Activated effector memory CD4-positive, alpha-beta T cell treated with anti-CD3 and anti-CD28 coated beads, Interleukin-2, amount 50 U/mL, for 16 hours (primary cell): ENCODE data around the gene TMCC1.
A peak's percentile ranks its signal among the peaks of the same experiment; 100 is the strongest.
"Not testable (repeated sequence)": the region's sequence is repeated elsewhere in the genome, so short reads cannot be mapped to it uniquely, and the experiment has no call there.

Experiments
- DNase-seq: peaks from one replicate; pipeline ENCODE4 v3.0.0-alpha.2; 2020

TMCC1 gene

DNA sequence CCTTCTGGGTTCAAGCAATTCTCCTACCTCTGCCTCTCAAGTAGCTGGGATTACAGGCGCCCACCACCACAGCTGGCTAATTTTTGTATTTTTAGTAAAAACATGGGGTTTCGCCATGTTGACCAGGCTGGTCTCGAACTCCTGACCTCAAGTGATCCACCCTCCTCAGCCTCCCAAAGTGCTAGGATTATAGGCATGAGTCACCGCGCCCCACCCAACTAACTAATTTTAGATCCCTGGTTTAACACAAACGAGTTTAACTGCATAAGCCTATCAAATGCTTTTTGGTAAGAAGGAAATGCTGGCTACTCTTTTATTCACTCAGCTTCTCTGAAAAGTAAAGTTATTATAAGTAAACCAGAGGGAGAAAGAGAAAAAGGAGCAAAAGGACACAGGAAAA is 61.6 kb downstream of the TMCC1 start:
- not testable (repeated sequence) for DNase-seq

DNA sequence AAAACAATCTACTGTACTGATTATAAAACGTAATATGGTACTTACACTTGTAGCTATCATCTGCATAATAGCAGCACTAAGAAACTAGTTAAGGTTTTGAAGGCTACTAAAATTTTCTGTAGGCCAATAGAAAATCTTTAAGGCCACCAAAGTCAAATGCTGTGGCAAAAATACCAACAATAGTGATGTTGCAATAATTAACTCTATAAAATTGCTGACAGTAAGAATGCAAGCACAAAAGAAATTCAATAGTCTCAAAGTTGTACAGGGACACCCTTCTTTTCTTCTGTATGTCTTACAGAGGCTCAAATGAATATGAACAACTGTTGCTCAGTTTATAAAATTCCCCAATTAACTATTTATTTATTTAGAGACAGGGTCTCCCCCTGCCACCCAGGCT is 62.0 kb downstream of the TMCC1 start:
- DNase-seq: no peak

DNA sequence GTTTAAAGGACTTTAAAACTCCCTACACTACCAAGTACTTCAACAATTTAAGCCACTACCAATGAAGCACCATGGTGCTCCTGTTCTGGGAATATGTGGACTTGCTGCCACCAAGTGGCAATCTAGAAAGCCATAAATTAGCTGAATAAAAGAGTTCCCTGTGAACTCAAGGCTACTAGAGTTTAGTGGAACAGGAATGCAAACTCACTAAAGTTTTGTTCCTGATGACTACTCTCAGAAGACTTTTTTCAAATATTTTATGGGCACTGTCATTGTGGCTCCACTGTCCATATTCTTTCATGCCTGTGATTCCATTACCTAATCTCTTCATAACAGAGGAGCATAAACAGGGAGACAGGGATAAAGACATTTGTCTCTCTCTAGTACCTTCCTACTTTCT is 63.9 kb downstream of the TMCC1 start:
- no peak for DNase-seq

DNA sequence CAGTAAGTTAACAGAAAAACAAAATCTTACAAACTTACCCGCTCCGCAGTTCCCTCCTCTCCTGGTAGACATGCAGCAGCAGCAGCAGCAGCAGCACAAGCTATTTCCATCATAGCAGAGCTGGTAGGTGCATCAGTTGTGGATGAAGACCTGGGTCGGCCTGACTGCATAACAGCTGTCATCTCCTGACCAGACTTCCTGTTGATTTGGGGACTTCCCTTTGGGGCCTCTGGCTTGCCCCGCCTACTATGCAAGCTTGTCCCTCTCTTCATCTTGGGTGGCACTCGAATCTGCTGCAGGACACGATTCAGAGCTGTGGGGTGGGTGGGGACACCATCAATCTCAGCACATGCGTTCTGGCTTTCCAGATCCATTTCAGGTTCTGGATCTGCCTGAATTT is 65.7 kb downstream of the TMCC1 start:
- peak; percentile 69 for DNase-seq

DNA sequence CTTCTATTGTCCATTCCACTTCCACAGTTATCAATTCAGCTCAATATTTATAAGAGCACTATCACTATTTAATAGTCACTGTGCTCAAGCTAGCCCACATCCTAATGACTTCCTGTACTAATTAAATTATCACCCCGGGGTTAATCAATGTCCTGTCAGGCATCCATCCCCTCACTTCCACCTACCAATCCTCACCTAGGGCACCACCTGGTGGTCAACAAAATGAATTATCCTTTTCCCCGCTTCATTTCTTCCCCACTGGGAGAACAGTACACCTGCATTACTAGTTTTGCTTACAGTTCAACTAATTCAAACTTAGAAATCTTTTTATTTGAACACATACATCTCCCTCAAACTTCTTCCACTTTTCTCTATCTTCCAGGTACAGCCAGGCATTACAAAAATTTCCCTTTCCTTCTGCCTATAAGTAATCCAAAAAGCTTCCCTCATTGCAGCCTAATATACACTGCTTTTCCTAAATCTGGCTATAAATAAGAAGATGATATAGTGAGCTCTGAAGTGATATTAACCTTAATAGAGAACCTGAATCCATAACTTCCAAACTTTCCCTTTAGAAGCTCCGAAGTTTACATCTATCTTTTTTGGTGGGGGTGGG is 68.5 kb downstream of the TMCC1 start:
- DNase-seq: peak; percentile 67

DNA sequence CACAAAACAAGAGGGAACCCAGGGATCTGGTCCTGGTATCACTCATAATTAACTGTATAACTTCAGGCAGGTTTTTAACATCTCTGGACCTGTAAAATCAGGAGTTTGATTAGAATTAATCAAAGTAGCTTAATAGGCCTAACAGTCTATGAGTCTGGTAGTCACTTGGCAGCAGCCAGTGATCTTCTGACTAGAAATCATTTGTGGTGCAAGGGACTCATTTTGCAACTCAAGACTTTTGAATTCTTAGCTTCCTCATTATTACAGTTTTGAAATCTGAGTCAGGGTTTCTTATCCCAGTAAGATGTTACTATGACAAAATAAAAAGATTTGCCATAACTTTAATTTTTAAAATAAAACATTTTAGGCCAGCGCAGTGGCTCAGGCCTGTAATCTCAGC is 70.8 kb downstream of the TMCC1 start:
- no peak for DNase-seq

DNA sequence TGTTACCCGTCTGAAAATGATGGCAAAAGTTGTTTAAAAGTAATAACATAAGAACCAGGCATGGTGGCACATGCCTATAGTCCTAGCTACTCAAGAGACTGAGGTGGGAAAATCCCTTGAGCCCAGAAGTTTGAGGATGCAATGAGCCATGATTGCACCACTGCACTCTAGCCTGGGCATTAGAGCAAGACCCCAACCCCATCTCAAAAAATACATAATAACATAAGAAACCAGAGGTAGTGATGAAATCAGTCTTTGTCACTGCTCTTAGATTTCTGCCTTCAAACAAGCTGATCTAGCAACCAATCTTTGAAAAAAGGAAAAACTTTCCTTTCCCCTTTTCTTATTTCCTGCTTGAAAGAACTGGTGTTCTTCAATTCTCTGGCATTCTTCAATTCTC is 71.3 kb downstream of the TMCC1 start:
- DNase-seq: no peak

DNA sequence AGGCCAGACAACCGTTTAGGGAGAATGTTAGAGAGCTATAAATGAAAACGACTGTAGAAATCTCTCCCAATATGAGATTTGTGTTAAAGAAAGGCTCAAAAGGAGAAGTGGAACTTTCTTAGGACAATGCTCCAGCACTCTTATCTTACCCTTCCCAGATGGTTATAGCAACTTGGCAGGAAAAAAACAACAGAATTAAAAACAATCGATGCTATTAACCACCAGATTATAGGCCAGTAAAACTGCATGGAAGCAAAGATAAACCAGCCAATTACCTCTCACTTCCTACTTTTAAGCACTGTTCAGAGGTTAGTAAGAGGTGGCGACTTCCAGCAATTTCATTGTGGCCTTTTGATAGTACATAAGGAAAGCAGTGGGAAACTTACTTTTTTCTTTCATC is 72.9 kb downstream of the TMCC1 start:
- no peak for DNase-seq

DNA sequence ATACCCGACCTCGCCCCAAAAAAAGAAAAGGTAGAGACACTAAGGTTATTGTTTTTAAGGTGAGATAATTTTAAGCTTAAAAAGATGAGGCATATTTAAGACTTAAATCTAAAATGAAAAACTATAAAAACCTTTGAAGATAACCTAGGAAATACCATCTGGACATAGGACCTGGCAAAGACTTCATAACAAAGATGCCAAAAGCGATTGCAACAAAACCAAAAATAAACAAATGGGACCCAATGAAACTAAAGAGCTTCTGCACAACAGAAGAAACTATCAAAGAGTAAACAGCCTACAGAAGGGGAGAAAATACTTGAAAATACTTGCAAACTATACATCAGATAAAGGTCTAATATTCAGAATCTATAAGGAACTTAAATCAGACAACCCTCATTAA is 80.9 kb downstream of the TMCC1 start:
- DNase-seq: no peak

DNA sequence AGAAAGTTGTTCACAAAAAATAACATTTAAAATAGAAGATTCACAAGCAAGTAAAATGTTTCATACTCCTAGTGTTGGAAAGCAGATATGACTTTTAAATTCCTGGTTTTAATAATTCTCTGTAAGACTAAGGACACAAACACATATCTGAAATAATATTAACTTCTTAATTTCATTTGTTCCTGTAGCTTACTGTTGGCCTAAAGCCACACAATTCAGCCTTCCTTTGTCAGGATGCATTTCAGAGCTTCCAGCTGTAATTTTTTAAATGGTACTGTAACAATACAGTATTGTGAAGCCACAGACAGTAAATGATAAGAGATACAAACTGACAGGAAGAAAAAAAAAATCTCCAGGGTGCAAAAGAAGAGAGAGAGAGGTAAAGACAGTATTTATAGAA is 84.2 kb downstream of the TMCC1 start:
- DNase-seq: no peak

DNA sequence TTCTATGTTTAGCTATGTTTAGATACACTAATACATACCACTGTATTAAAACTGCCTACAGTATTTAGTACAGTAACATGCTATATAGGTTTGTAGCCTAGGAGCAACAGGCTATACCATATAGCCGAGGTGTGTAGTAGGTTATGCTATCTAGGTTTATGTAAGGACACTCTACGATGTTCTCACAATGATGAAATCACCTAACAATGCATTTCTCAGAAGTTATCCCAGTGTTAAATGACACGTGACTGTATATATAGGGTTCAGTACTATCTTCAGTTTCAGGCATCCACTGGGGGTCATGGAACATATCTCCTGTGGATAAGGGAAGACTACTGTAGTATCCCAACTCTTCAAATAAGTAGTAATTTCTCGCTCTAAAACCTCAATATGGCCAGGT is 97.4 kb downstream of the TMCC1 start:
- DNase-seq: no peak

DNA sequence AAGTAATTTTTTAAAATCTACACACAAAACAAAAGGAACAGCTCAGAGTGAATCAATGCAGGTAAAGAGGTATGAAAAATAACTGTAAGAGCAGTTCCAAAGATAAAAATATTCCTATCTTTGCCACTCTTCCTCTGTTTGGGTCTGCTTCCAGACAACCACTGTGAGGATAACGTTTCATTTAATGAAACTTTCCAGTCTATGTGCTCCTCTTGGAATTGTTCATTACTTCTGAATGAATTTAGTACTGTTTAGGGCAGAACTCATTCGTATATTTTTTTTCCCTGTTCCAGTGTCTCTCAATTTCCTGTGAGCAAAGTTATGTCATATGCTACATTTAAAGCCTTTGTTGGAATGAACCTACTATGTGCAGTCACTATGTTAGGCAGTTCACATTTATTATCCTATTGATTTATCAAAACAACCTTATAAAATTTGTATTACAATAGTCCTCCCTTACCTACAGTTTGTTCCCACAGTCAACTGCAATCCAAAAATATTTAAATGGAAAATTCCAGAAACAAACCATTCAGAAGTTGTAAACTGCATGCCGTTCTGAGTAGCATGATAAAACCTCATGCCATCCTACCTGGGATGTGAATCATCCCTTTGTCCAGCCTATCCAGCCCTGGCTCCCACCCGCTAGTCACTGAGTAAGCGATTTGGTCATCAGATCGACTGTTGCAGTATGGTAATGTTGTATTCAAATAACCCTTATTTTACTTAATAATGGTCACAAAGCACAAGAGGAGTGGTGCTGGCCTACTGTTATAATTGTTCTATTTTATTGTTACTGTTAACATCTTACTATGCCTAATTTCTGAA is 98.1 kb downstream of the TMCC1 start:
- no peak for DNase-seq

DNA sequence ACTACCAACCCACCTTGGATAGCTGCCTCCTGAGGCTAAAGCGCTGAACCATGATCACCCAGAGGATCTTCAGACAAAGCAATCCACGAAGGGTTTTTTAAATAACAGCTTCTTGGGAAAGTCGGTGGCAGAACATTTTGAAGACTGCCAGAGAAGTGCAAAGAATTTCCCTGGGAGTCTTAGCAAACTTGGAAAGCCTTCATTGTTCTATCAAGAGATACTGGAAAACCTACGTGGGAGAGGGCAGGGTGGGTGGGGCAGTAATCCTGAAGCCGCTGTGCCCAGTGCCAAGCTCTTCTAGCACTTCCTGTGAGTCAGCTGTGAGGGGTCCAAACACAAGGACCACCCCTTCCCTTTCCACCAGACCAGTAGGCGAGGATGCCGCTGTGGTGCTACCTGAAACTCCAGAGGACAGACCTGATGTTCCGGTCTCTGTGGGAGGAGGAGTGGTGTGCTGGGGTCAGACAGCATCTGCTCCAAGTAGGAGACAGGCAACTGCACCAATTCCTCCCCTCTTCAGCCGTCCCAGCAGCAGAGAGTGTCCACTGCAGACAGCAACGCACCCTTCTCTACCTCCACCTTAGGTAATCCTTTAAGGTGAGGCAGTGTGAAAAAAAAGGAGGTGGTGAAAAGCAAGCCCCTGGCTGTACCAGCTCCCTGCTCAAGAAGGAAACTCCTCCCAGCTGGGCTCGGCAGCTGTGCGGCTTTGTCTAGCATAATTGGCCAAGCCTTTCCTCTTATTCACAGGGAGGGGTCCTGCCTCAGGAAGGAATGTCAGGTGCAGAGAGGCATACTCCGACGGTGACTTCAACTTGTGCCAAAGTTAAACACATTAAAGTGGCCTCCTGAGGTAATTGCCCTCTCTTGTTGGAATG is 99.0 kb downstream of the TMCC1 start:
- DNase-seq: no peak

DNA sequence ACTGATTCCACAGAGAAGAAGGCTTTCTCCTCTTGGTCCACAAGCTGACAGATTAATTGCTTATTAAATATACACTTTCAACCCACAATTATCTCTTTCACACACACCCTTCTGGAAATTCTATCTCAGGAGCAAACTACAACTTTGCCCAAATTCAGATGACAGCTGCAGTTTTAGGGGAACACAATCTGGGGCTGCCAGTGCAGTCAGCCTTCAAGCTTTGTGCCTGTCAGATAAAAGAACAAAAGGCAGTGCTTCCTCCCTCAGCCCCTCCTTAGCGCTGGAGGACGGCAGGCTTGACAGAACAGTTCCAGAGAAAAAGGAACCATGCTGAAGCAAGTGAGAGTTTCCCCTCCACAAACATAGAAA is 99.6 kb downstream of the TMCC1 start:
- DNase-seq: no peak

DNA sequence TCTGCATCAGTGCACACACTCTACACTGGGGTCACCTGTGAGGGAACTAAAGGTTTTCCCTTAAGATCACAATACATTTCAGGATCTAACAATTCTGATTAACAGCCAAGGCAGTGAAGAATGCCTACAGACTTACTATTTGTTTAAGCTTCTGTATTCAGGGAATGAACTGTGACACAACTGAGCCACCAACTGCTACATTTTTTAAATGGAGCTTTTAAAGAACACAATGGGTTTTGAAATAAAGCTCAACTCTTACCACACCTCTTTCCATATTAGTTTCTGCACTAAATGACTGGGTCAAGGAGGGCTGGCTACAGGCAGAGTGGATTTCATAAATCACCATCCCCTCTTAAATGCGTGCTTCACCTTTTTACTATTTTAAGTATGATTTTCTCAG is 100.2 kb downstream of the TMCC1 start:
- no peak for DNase-seq

DNA sequence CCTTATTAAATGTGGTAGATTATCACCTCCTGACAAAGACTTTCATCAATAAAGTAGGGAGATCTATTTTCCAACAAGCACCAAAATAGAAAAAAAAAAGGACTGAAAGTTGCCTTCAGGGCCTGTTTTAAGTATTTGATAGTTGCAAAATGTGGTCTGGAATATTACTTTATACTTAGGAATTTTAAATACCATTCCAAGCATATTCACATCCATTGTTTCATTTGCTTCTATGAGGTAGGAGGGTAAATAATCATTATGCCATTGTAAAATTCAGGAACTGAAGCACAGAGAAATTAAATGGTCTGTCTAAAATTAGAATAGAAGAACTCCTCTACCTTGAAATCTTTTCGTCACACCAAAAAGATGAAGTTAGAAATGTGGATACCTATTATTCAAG is 110.0 kb downstream of the TMCC1 start:
- no peak for DNase-seq

DNA sequence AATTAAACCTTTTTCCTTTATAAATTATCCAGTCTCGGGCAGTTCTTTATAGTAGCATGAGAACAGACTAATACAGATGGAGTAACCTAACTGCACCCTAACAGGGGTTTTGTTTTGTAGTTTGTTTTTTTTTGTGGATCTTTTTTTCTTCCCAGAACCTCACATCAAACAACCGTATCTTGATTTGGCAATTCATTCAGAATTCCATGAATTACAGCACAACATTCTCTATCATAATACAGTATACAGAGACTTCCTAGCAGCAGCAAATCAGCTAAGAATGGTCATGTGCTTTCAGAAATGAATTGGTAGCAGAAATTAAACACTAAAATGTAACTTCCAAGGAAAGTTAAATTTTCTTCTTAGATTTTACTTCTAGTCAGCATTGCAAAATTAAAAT is 114.6 kb downstream of the TMCC1 start:
- no peak for DNase-seq

DNA sequence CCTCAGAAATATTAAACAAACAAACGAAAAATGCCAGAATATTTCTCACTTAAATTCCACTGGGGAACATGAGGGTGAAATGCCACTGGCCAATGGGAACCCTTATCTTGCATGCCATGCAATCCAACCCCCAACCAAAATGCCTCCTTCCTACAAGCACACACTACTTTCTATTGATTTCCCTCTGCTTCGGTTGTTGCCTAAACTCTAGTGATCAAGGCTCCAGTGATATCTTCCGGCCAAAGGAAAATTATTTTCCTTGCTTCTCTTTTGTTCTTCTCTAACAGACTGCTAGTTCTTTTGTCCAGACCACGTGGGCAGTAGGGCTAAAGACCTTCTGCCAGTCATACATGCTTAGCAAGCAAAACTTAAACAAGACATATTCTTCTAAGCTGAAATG is 115.7 kb downstream of the TMCC1 start:
- DNase-seq: no peak

DNA sequence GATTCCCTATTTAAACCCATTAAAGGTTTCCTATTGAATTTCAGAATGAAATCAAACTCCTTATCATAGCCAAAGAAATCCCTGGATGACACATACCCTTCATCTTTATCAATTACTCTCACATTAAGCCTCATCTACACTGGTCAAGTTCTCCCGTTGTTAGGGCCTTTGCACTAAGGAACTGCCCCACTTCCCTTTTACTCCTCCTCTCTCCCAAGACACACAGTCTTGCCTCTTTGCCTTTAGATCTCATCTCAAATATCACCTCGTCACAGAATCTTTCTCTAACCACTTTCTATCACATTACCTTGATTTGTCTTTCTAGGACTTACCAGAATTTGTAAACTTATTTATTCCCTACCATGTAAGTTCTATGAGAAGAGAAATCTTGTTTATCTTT is 117.6 kb downstream of the TMCC1 start:
- no peak for DNase-seq

DNA sequence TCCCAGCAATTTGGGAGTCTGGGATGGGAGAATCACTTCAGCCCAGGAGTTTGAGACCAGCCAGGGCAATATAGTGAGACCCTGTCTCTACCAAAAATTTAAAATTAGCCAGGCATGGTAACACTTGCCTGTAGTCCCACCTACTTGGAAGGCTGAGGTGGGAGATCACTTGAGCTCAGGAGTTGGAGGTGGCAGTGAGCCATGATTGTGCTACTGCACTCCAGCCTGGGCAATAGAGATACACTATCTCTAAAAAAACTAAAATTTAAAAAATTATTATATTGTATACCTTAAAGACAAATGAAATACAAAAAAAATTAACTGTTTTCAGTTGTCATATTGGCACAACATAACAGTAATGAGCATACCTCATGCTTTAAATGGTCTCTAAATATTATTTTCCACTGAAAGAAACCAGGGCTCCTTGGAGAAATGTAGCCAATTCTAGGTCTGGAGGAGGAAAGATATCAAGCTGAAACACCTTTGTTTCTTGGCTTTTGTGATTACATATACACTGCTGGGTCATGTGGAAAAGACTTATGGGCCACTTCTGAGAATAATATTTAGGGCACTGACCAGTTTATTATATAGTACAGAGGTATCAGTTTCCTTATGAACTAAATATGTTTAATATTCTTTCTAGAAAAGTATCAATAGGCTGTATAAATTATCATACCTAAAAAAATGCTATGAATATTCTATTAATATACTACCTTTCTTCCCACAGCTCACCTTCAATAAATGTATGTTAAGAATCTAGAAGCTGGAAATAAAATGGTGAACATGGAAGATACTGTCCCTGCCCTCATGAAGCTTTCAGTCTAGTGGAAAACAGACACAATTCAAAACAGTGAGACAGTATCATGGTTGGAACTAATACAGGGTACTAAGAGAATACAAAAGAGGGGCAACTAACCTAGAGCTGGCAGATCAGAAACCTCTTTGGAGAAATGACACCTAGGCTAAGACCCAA is 119.5 kb downstream of the TMCC1 start:
- no peak for DNase-seq

DNA sequence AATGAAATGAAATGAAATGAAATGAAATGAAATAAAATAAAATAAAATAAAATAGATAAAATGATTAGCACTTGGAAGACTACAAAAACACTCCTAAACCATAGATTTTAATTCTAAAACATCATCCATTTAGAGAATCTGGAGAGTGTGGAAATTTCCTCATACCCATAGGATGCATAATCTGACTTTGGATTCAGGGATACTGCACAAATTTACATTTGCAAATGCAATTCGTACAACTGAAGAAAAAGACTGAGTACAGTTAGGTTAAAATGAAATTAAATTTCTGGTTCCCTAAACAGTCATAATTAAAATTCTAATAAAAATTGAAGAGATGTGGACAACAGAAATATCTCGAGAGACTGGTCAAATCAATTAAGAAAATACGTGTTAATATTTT is 122.9 kb downstream of the TMCC1 start:
- no peak for DNase-seq

DNA sequence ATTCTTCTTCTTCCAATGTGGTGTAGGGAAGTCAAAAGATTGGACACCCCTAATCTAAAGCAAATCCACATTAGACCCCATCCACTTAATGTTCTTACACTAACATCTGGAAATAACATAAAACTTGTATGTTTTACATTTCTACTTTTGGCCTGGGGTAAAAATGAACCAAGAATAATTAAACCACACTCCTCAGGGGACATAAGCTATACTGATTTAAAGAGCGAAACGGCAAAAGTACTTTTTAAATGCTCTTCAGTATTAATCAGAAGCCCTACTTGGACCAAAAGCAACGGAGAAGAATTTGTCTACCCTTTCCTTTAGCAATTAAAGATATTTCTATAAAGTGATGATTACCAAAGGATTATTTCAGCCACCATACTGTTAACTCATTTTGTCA is 123.9 kb downstream of the TMCC1 start:
- DNase-seq: no peak

DNA sequence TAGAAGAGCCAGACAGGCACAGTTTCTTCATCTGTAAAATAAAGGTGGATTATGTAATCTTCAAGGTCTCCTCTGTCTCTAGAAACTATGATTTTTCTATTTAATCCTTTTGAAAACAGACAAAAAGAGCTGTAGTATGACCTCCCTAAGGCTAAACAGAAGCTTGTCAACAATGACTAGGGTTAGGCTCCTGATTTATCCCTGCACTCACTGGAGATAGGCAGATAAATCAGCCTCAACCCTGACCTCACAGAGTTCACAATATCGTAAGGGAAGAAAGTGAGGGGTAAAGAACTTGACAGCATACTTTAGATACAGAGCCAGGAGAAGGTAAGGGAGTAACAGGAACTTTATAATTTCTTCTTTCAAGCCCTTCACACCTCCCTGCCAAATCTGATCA is 124.8 kb downstream of the TMCC1 start:
- DNase-seq: no peak
